H1 (cell line): ENCODE results near the gene RNF130. TPM values are rescaled to one million over a fixed set of nuclear protein-coding genes. Genes with fewer than 3 reads are reported as not detected.
A peak's percentile ranks its signal among the peaks of the same experiment; 100 is the strongest.

Experiments
- ATF3 ChIP-seq: IDR thresholded peaks from 2 replicates; pipeline ENCODE4 v1.6.1; 2011; ENCODE audit warnings: low read depth, mild to moderate bottlenecking, low read length; ENCODE audit not compliant: insufficient read depth
- BACH1 ChIP-seq: IDR thresholded peaks from 2 replicates; pipeline ENCODE4 v1.6.1; 2012; ENCODE audit warnings: low read length, improper control_type of control experiment
- EP300 ChIP-seq, 2 experiments: IDR thresholded peaks; 1 replicate in 1 of 2; 2 replicates in 1 of 2; pipeline ENCODE4 v1.6.1; 2011 to 2012; ENCODE audit warnings: low read depth in 2 of 2, low read length in 2 of 2, mild to moderate bottlenecking in 2 of 2, borderline replicate concordance in 1 of 2, inconsistent platforms in 1 of 2, moderate library complexity in 1 of 2
- GABPA ChIP-seq: IDR thresholded peaks from 2 replicates; pipeline ENCODE4 v1.6.1; 2011; ENCODE audit warnings: mild to moderate bottlenecking, low read length, moderate library complexity, borderline replicate concordance; ENCODE audit not compliant: insufficient read depth
- GTF2F1 ChIP-seq: IDR thresholded peaks from 2 replicates; pipeline ENCODE4 v1.6.1; 2012; ENCODE audit warnings: low read depth, low read length, improper control_type of control experiment, borderline replicate concordance
- KDM4A ChIP-seq: IDR thresholded peaks from one replicate; pipeline ENCODE4 v1.7.1; 2012; ENCODE audit warnings: low read depth, mild to moderate bottlenecking, moderate library complexity, low read length, inconsistent platforms; ENCODE audit not compliant: severe bottlenecking
- POLR2A ChIP-seq, 2 experiments: IDR thresholded peaks; 1 replicate in 1 of 2; 2 replicates in 1 of 2; pipeline ENCODE4 v1.6.1; 2011; ENCODE audit warnings: low read depth in 2 of 2, low read length in 2 of 2, mild to moderate bottlenecking in 2 of 2; ENCODE audit errors: control extremely low read depth in 1 of 2
- POLR2AphosphoS5 ChIP-seq: IDR thresholded peaks from 2 replicates; pipeline ENCODE4 v1.6.1; 2011; ENCODE audit warnings: low read depth, low read length
- RFX5 ChIP-seq: IDR thresholded peaks from 2 replicates; pipeline ENCODE4 v1.6.1; 2011; ENCODE audit warnings: low read depth, low read length, improper control_type of control experiment, borderline replicate concordance
- RNF2 ChIP-seq: fragments of 200-900, 300-1000 bp; sonication (generic); IDR thresholded peaks from 2 replicates; pipeline ENCODE4 v1.7.1; 2016; ENCODE audit warnings: borderline replicate concordance, low read depth, mild to moderate bottlenecking, antibody characterized with exemption, low read length; ENCODE audit not compliant: poor library complexity, severe bottlenecking; ENCODE audit errors: missing control alignments
- SIRT6 ChIP-seq: IDR thresholded peaks from one replicate; pipeline ENCODE4 v1.7.1; 2012; ENCODE audit warnings: low read length, inconsistent platforms
- SIX5 ChIP-seq: IDR thresholded peaks from 2 replicates; pipeline ENCODE4 v1.6.1; 2011; ENCODE audit warnings: mild to moderate bottlenecking, low read depth, low read length
- SP4 ChIP-seq: IDR thresholded peaks from 2 replicates; pipeline ENCODE4 v1.6.1; 2012; ENCODE audit warnings: low read length, inconsistent platforms
- YY1 ChIP-seq: IDR thresholded peaks from 2 replicates; pipeline ENCODE4 v1.6.1; 2011; ENCODE audit warnings: low read depth, mild to moderate bottlenecking, low read length
- ZNF274 ChIP-seq: IDR thresholded peaks from 2 replicates; pipeline ENCODE4 v1.7.0; 2012; ENCODE audit warnings: low read length, borderline replicate concordance; ENCODE audit errors: extremely low read depth
- polyA plus RNA-seq, 7 experiments: library from polyadenylated mRNA; depleted of rRNA in 3 of 7; stranded (reverse) in 5 of 7; unstranded in 2 of 7; fragments of >200 nt in 5 of 7; fragments of 200-250 nt in 2 of 7; gene quantifications; 1 replicate in 5 of 7; 2 replicates in 1 of 7; 4 replicates in 1 of 7; pipeline versions ENCODE4 v1.2.1 to v1.2.3, GENCODE V29; 2011 to 2013; ENCODE audit warnings: missing spikeins in 2 of 7, mixed read lengths in 2 of 7
- total RNA-seq: library from RNA; stranded (reverse); fragmentation: NEBNext Ultra II Directional; extraction: Animal tissue kit (Norgen Biotek cat#: 25700); gene quantifications from 2 replicates; pipeline ENCODE4 v1.2.1, GENCODE V29; 2021

The RNF130 gene
- total and polyA plus RNA-seq, 2 of the 8 experiments (the other 6 are each of a cell fraction or from before 2014, with no cell fraction given), result 65.1 to 70.0 TPM

DNA sequence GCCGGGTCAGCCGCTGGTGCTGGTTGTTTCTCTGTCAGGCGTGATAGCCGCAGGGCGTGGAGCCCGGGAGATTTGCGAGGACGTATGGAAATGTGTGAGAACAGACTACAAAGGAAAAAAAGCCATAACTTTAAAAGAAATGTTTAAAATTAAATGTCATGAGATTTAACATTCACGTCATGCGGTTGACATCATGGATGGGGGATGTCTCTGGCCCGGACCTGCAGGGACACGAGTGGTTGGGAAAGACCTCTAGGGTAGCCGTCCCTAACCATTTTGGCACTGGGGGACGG lies 643 bp upstream of the RNF130 start (continued):
- TF ChIP-seq ATF3 (no peak), POLR2AphosphoS5 (no peak), ZNF274 (no peak), YY1 (no peak), BACH1 (no peak), EP300 (IDR thresholded peaks at IDR 0.05; ENCODE audit: borderline replicate concordance in 1 of 2, low read depth in 2 of 2, low read length in 2 of 2) (no peak), SIX5 (no peak), GTF2F1 (peak; percentile 74; the same call in 1 of the 2 replicates), GABPA (no peak), KDM4A (no peak), POLR2A (IDR thresholded peaks at IDR 0.05; ENCODE audit: control extremely low read depth in 1 of 2, low read depth in 2 of 2, low read length in 2 of 2) (no peak), SP4 (no peak; the same call in 1 of the 2 replicates), RNF2 (peak; percentile 73), SIRT6 (no peak), RFX5 (no peak)
